Metanephros (tissue), 2 donors: ENCODE measurements around the gene ANKFN1. TPM values are rescaled to one million over a fixed set of nuclear protein-coding genes. Genes with fewer than 3 reads are reported as not detected.

Experiments
- small RNA-seq: library from RNA; depleted of rRNA; stranded (forward); fragments of <200 nt; gene quantifications from one replicate; pipeline ENCODE3, GENCODE V24; 2014; ENCODE audit warnings: low replicate concordance
- total RNA-seq: library from RNA; depleted of rRNA; stranded (reverse); fragments of >200 nt; gene quantifications from one replicate; pipeline ENCODE4 v1.2.3, GENCODE V29; 2014

The ANKFN1 gene
- 1.5 TPM for total RNA-seq

GRCh38 chr17:56152874-56153602 lies at the start of gene ANKFN1:
Gene ANKFN1, plus strand, starts transcription at chr17:56153475. Its CDS starts 59,193 bp downstream, at chr17:56212668.

Small RNA genes lying within 50 kb of the gene (small RNA-seq; reads per million reads assigned to genes)
- gene AC006600.1: not detected
